IPS-20b (cell line): ENCODE results near the gene FOXP1.

Source experiments
- H3K27ac ChIP-seq: one replicate; pipeline ENCODE4 v1.5.1; 2013; ENCODE audit warnings: low read length
- H3K27me3 ChIP-seq: 2 replicates; pipeline ENCODE4 v1.6.1; 2013; ENCODE audit warnings: mild to moderate bottlenecking, low read length, inconsistent platforms; ENCODE audit not compliant: insufficient read depth
- H3K36me3 ChIP-seq: 2 replicates; pipeline ENCODE4 v1.6.1; 2013; ENCODE audit warnings: low read depth, mild to moderate bottlenecking, inconsistent platforms, low read length, moderate library complexity; ENCODE audit not compliant: insufficient read depth
- H3K4me1 ChIP-seq: 2 replicates; pipeline ENCODE4 v1.6.1; 2013; ENCODE audit warnings: mild to moderate bottlenecking, control low read depth, inconsistent platforms, low read length, moderate library complexity; ENCODE audit not compliant: insufficient read depth
- H3K4me3 ChIP-seq: 2 replicates; pipeline ENCODE4 v1.5.1; 2013; ENCODE audit warnings: mild to moderate bottlenecking, low read length, inconsistent platforms
- H3K9ac ChIP-seq: 2 replicates; pipeline ENCODE4 v1.6.1; 2013; ENCODE audit warnings: low read depth, mild to moderate bottlenecking, inconsistent platforms, low read length, moderate library complexity
- H3K9me3 ChIP-seq: 2 replicates; pipeline ENCODE4 v1.6.1; 2013; ENCODE audit warnings: mild to moderate bottlenecking, low read depth, low read length, inconsistent platforms; ENCODE audit not compliant: insufficient read depth

FOXP1 gene

GRCh38 chr3:71300951-71301393 is 282.6 kb downstream of the FOXP1 start:
- H3K4me3 ChIP-seq, result peak overlapping the region; percentile 40
- peak overlapping the region; percentile 29 for H3K27ac ChIP-seq
- peak overlapping the region; percentile 54; the same call in 1 of the 2 replicates for H3K9ac ChIP-seq
- H3K36me3 ChIP-seq, result peaks cover 3% of the 10 kb centered on the region
- peaks cover 62% of the 10 kb centered on the region for H3K4me1 ChIP-seq
- no peaks in the 10 kb centered on the region for H3K9me3 ChIP-seq
- no peaks in the 10 kb centered on the region for H3K27me3 ChIP-seq

GRCh38 chr3:71299160-71299559 is 284.4 kb downstream of the FOXP1 start:
- peak overlapping the region; percentile 58 for H3K27ac ChIP-seq
- H3K27me3 ChIP-seq, result no peaks in the 10 kb centered on the region
- no peaks in the 10 kb centered on the region for H3K9me3 ChIP-seq
- 0 out of 2 replicates have a peak overlapping the region, but pooled peaks have one; percentile 40 for H3K4me3 ChIP-seq
- H3K4me1 ChIP-seq, result peaks cover 71% of the 10 kb centered on the region
- H3K9ac ChIP-seq, result peak overlapping the region; percentile 54
- H3K36me3 ChIP-seq, result peaks cover 8% of the 10 kb centered on the region

GRCh38 chr3:71294919-71295318 is 288.6 kb downstream of the FOXP1 start:
- Histone ChIP-seq H3K27me3 (no peaks in the 10 kb centered on the region), H3K27ac (no peak overlapping the region), H3K4me1 (peaks cover 31% of the 10 kb centered on the region; the same call in 1 of the 2 replicates), H3K36me3 (peaks cover 8% of the 10 kb centered on the region), H3K9me3 (no peaks in the 10 kb centered on the region), H3K4me3 (no peak overlapping the region), H3K9ac (no peak overlapping the region)

GRCh38 chr3:71290301-71290700 is 293.2 kb downstream of the FOXP1 start:
- peaks cover 5% of the 10 kb centered on the region; the same call in 1 of the 2 replicates for H3K4me1 ChIP-seq
- no peaks in the 10 kb centered on the region for H3K9me3 ChIP-seq
- H3K27me3 ChIP-seq, result no peaks in the 10 kb centered on the region
- no peaks in the 10 kb centered on the region for H3K36me3 ChIP-seq
- no peak overlapping the region for H3K9ac ChIP-seq
- no peak overlapping the region for H3K27ac ChIP-seq
- no peak overlapping the region for H3K4me3 ChIP-seq

GRCh38 chr3:71288269-71288930 is 295.1 kb downstream of the FOXP1 start:
- H3K27ac ChIP-seq, result no peak overlapping the region
- H3K9me3 ChIP-seq, result no peaks in the 10 kb centered on the region
- H3K9ac ChIP-seq, result no peak overlapping the region
- H3K4me1 ChIP-seq, result peaks cover 4% of the 10 kb centered on the region
- no peaks in the 10 kb centered on the region for H3K27me3 ChIP-seq
- H3K4me3 ChIP-seq, result no peak overlapping the region
- no peaks in the 10 kb centered on the region for H3K36me3 ChIP-seq

GRCh38 chr3:71285086-71285485 is 298.4 kb downstream of the FOXP1 start:
- no peaks in the 10 kb centered on the region for H3K9me3 ChIP-seq
- H3K27me3 ChIP-seq, result no peaks in the 10 kb centered on the region
- no peak overlapping the region for H3K27ac ChIP-seq
- H3K9ac ChIP-seq, result no peak overlapping the region
- no peaks in the 10 kb centered on the region for H3K36me3 ChIP-seq
- peaks cover 9% of the 10 kb centered on the region for H3K4me1 ChIP-seq
- no peak overlapping the region for H3K4me3 ChIP-seq

- no peak overlapping the region for H3K9ac ChIP-seq
- no peak overlapping the region; the same call in 1 of the 2 replicates for H3K4me3 ChIP-seq
- no peaks in the 10 kb centered on the region for H3K27me3 ChIP-seq
- H3K27ac ChIP-seq, result no peak overlapping the region
- H3K36me3 ChIP-seq, result no peaks in the 10 kb centered on the region
- peaks cover 9% of the 10 kb centered on the region for H3K4me1 ChIP-seq
- no peaks in the 10 kb centered on the region for H3K9me3 ChIP-seq
Measured at GRCh38 chr3:71282976-71283375, 300.6 kb downstream of the FOXP1 start.

- H3K9me3 ChIP-seq, result no peaks in the 10 kb centered on the region
- H3K27ac ChIP-seq, result no peak overlapping the region
- H3K27me3 ChIP-seq, result no peaks in the 10 kb centered on the region
- H3K4me3 ChIP-seq, result no peak overlapping the region
- peaks cover 9% of the 10 kb centered on the region for H3K4me1 ChIP-seq
- no peak overlapping the region for H3K9ac ChIP-seq
- no peaks in the 10 kb centered on the region for H3K36me3 ChIP-seq
Measured at GRCh38 chr3:71281280-71281679, 302.2 kb downstream of the FOXP1 start.

GRCh38 chr3:71277341-71277740 is 306.2 kb downstream of the FOXP1 start:
- no peaks in the 10 kb centered on the region; the same call in 1 of the 2 replicates for H3K36me3 ChIP-seq
- H3K9me3 ChIP-seq, result no peaks in the 10 kb centered on the region
- H3K9ac ChIP-seq, result no peak overlapping the region
- H3K4me3 ChIP-seq, result no peak overlapping the region
- no peaks in the 10 kb centered on the region for H3K4me1 ChIP-seq
- H3K27ac ChIP-seq, result no peak overlapping the region
- H3K27me3 ChIP-seq, result no peaks in the 10 kb centered on the region

GRCh38 chr3:71276531-71276930 is 307.0 kb downstream of the FOXP1 start:
- Histone ChIP-seq H3K9me3 (no peaks in the 10 kb centered on the region), H3K4me1 (no peaks in the 10 kb centered on the region), H3K4me3 (no peak overlapping the region), H3K27ac (no peak overlapping the region), H3K36me3 (no peaks in the 10 kb centered on the region; the same call in 1 of the 2 replicates), H3K9ac (no peak overlapping the region), H3K27me3 (no peaks in the 10 kb centered on the region)

GRCh38 chr3:71273453-71273852 is 310.1 kb downstream of the FOXP1 start:
- Histone ChIP-seq H3K36me3 (no peaks in the 10 kb centered on the region; the same call in 1 of the 2 replicates), H3K4me1 (no peaks in the 10 kb centered on the region), H3K27ac (no peak overlapping the region), H3K9ac (no peak overlapping the region), H3K4me3 (no peak overlapping the region), H3K27me3 (no peaks in the 10 kb centered on the region), H3K9me3 (no peaks in the 10 kb centered on the region)

- H3K27me3 ChIP-seq, result no peaks in the 10 kb centered on the region
- no peaks in the 10 kb centered on the region for H3K9me3 ChIP-seq
- H3K4me1 ChIP-seq, result no peaks in the 10 kb centered on the region
- H3K36me3 ChIP-seq, result peaks cover 4% of the 10 kb centered on the region
- no peak overlapping the region for H3K4me3 ChIP-seq
- no peak overlapping the region for H3K9ac ChIP-seq
- no peak overlapping the region for H3K27ac ChIP-seq
Measured at GRCh38 chr3:71271596-71271995, 311.9 kb downstream of the FOXP1 start.
